ENCODE measurements around the gene CITED2. TPM values are rescaled to one million over a fixed set of nuclear protein-coding genes. Genes with fewer than 3 reads are reported as not detected.

CITED2 gene
- total RNA-seq, 1 experiment from 2014 or later: 54.2 TPM

GRCh38 chr6:139391709-139392108 lies 17.3 kb upstream of the CITED2 start:
- TF ChIP-seq CTCF (conservative IDR thresholded peaks at IDR 0.05; ENCODE audit: low read depth, low read length) (no peak), EZH2phosphoT487 (IDR thresholded peaks at IDR 0.05; ENCODE audit: borderline replicate concordance, low read length) (no peak), EZH2 (IDR thresholded peaks at IDR 0.05; ENCODE audit: low read length, unreplicated experiment) (no peak)
- CTCF ChIA-PET: no interaction called here
- Histone ChIP-seq H3K4me1 (ENCODE audit: insufficient read depth, low read length) (no peaks in the 10 kb centered on the region), H2AFZ (ENCODE audit: low read length) (no peak overlapping the region), H3K9me3 (ENCODE audit: low read length) (no peaks in the 10 kb centered on the region), H3K9me2 (replicated peaks; ENCODE audit: low read length) (no peaks in the 10 kb centered on the region), H3K4me2 (ENCODE audit: low read length) (no peak overlapping the region), H3K36me3 (ENCODE audit: low read depth, low read length) (no peaks in the 10 kb centered on the region), H3K27ac (ENCODE audit: low read length) (no peak overlapping the region), H3K4me3 (ENCODE audit: low read length) (no peak overlapping the region), H3K79me2 (ENCODE audit: low read length) (no peaks in the 10 kb centered on the region), H4K20me1 (ENCODE audit: low read length) (no peaks in the 10 kb centered on the region), H3F3A (ENCODE audit: low read length, unreplicated experiment) (no peaks in the 10 kb centered on the region), H3K27me3 (ENCODE audit: low read length) (no peaks in the 10 kb centered on the region), H3K9ac (ENCODE audit: low read length) (no peak overlapping the region)
- no peak for ATAC-seq
- no peak for DNase-seq
- POLR2A ChIA-PET (ENCODE audit: unreplicated experiment): no interaction called here
- intact Hi-C loops (cut with micrococcal nuclease): no loop called here
- BruUV-seq (replicated peaks): no TSS peak

- TF ChIP-seq CTCF (conservative IDR thresholded peaks at IDR 0.05; ENCODE audit: low read depth, low read length) (no peak), EZH2 (IDR thresholded peaks at IDR 0.05; ENCODE audit: low read length, unreplicated experiment) (no peak), EZH2phosphoT487 (IDR thresholded peaks at IDR 0.05; ENCODE audit: borderline replicate concordance, low read length) (no peak)
- Histone ChIP-seq H3K4me1 (ENCODE audit: insufficient read depth, low read length) (no peaks in the 10 kb centered on the region), H3F3A (ENCODE audit: low read length, unreplicated experiment) (no peaks in the 10 kb centered on the region), H4K20me1 (ENCODE audit: low read length) (no peaks in the 10 kb centered on the region), H3K4me3 (ENCODE audit: low read length) (no peak overlapping the region), H2AFZ (ENCODE audit: low read length) (no peak overlapping the region), H3K9me2 (replicated peaks; ENCODE audit: low read length) (no peaks in the 10 kb centered on the region), H3K4me2 (ENCODE audit: low read length) (no peak overlapping the region), H3K9me3 (ENCODE audit: low read length) (no peaks in the 10 kb centered on the region), H3K27ac (ENCODE audit: low read length) (no peak overlapping the region), H3K27me3 (ENCODE audit: low read length) (no peaks in the 10 kb centered on the region), H3K9ac (ENCODE audit: low read length) (no peak overlapping the region), H3K79me2 (ENCODE audit: low read length) (no peaks in the 10 kb centered on the region), H3K36me3 (ENCODE audit: low read depth, low read length) (no peaks in the 10 kb centered on the region)
- ATAC-seq (no peak), DNase-seq (no peak)
- ChIA-PET CTCF (no interaction called here), POLR2A (ENCODE audit: unreplicated experiment) (no interaction called here)
- intact Hi-C loops (cut with micrococcal nuclease): no loop called here
- BruUV-seq (replicated peaks): no TSS peak
Observed at GRCh38 chr6:139390447-139390846, 16.0 kb upstream of the CITED2 start.

GRCh38 chr6:139388384-139388783 lies 13.9 kb upstream of the CITED2 start:
- H3K79me2 ChIP-seq (ENCODE audit: low read length): no peaks in the 10 kb centered on the region
- intact Hi-C loops (cut with micrococcal nuclease): no loop called here
- H3K27ac ChIP-seq (ENCODE audit: low read length): no peak overlapping the region
- H4K20me1 ChIP-seq (ENCODE audit: low read length): no peaks in the 10 kb centered on the region
- no peaks in the 10 kb centered on the region for H3K9me2 ChIP-seq (replicated peaks; ENCODE audit: low read length)
- no peaks in the 10 kb centered on the region for H3K4me1 ChIP-seq (ENCODE audit: insufficient read depth, low read length)
- TF ChIP-seq EZH2phosphoT487 (IDR thresholded peaks at IDR 0.05; ENCODE audit: borderline replicate concordance, low read length) (no peak), CTCF (conservative IDR thresholded peaks at IDR 0.05; ENCODE audit: low read depth, low read length) (no peak), EZH2 (IDR thresholded peaks at IDR 0.05; ENCODE audit: low read length, unreplicated experiment) (no peak)
- ChIA-PET CTCF (no interaction called here), POLR2A (ENCODE audit: unreplicated experiment) (no interaction called here)
- no peaks in the 10 kb centered on the region for H3F3A ChIP-seq (ENCODE audit: low read length, unreplicated experiment)
- no peaks in the 10 kb centered on the region for H3K36me3 ChIP-seq (ENCODE audit: low read depth, low read length)
- ATAC-seq: no peak
- H3K9me3 ChIP-seq (ENCODE audit: low read length): no peaks in the 10 kb centered on the region
- BruUV-seq (replicated peaks): no TSS peak
- no peak overlapping the region for H3K4me2 ChIP-seq (ENCODE audit: low read length)
- no peak overlapping the region for H3K9ac ChIP-seq (ENCODE audit: low read length)
- H2AFZ ChIP-seq (ENCODE audit: low read length): no peak overlapping the region
- DNase-seq: no peak
- no peaks in the 10 kb centered on the region for H3K27me3 ChIP-seq (ENCODE audit: low read length)
- H3K4me3 ChIP-seq (ENCODE audit: low read length): no peak overlapping the region

All from PC-3 (cell line).